K562 (cell line): ENCODE data around the gene STRA8. TPM values are rescaled to one million over a fixed set of nuclear protein-coding genes. Genes with fewer than 3 reads are reported as not detected.

Source experiments
- ATAC-seq: fragments of 200-7000 bp; cut with Tn5 transposase; 3 replicates; pipeline ENCODE4 v1.9.1; 2020; ENCODE audit warnings: moderate library complexity
- BruUV-seq: library from RNA; stranded (reverse); fragments of 400-500 nt; replicated peaks from 2 replicates; lab custom pipeline; 2021; lab: Mats Ljungman, UMichigan
- CTCF ChIA-PET: fragments of 300-600 bp; formaldehyde crosslinking; extraction: SDS; loops from one replicate; lab custom pipeline; 2021; ENCODE audit warnings: low intra/inter-chr PET ratio; lab: Yijun Ruan, JAX
- POLR2A ChIA-PET: fragments of 300-600, 350-650 bp; sonication (Branson Sonifier 250); formaldehyde crosslinking; extraction: SDS; loops from one replicate; lab custom pipeline; 2021; ENCODE audit warnings: antibody characterized with exemption, inconsistent platforms; lab: Yijun Ruan, JAX
- DNase-seq, 4 experiments: peaks; one replicate each; pipeline versions ENCODE4 v3.0.0 to v3.0.0-alpha.2; 2011 to 2018; ENCODE audit warnings: low spot score in 3 of 4, mixed read lengths in 3 of 4; ENCODE audit errors: extremely low read depth in 1 of 4
- FAIRE-seq: peaks from 2 replicates; lab custom pipeline; 2011; peaks lifted over from hg19 to GRCh38; lab: Jason Lieb, UNC
- H2AFZ ChIP-seq: 2 replicates; pipeline ENCODE4 v1.6.0; 2011; ENCODE audit warnings: low read depth, low read length, control low read depth, inconsistent platforms
- H3K27ac ChIP-seq: fragments of 200-600 bp; 3 replicates; pipeline ENCODE4 v1.8.0; 2011; ENCODE audit warnings: low read depth, mild to moderate bottlenecking, control low read depth, inconsistent platforms, low read length, moderate library complexity, mixed read lengths; ENCODE audit errors: extremely low read depth
- H3K27me3 ChIP-seq, 2 experiments: fragments of 300-600 bp in 1 of 2; 2 replicates in 1 of 2; 3 replicates in 1 of 2; pipeline versions ENCODE4 v1.6.0 to v1.8.0; 2011; ENCODE audit warnings: inconsistent platforms in 2 of 2, low read length in 2 of 2, mild to moderate bottlenecking in 1 of 2, mixed read lengths in 1 of 2, moderate library complexity in 1 of 2; ENCODE audit not compliant: control insufficient read depth in 2 of 2, insufficient read depth in 2 of 2
- H3K36me3 ChIP-seq: fragments of 300-600 bp; 3 replicates; pipeline ENCODE4 v1.8.0; 2011; ENCODE audit warnings: mild to moderate bottlenecking, low read length, inconsistent platforms; ENCODE audit not compliant: control insufficient read depth, insufficient read depth
- H3K4me1 ChIP-seq, 2 experiments: fragments of 200-600 bp in 1 of 2; replicated peaks in 1 of 2; 2 replicates in 1 of 2; 3 replicates in 1 of 2; pipeline versions ENCODE4 v1.5.1 to v1.8.0; 2011; ENCODE audit warnings: inconsistent platforms in 2 of 2, low read length in 2 of 2, mild to moderate bottlenecking in 1 of 2, mixed read lengths in 1 of 2, moderate library complexity in 1 of 2; ENCODE audit not compliant: control insufficient read depth in 2 of 2, insufficient read depth in 2 of 2
- H3K4me2 ChIP-seq: 2 replicates; pipeline ENCODE4 v1.6.1; 2011; ENCODE audit warnings: low read length, control low read depth, inconsistent platforms, mixed read lengths; ENCODE audit not compliant: insufficient read depth
- H3K4me3 ChIP-seq: fragments of 200-600 bp; sonication (generic), shearing (Covaris generic); 2 replicates; pipeline ENCODE4 v1.5.1; 2016; ENCODE audit warnings: control low read depth, inconsistent platforms
- H3K79me2 ChIP-seq: fragments of 200-600 bp; 3 replicates; pipeline ENCODE4 v1.8.0; 2011; ENCODE audit warnings: low read length, inconsistent platforms; ENCODE audit not compliant: control insufficient read depth, insufficient read depth
- H3K9ac ChIP-seq, 2 experiments: 2 replicates each; pipeline versions ENCODE4 v1.6.0 to v1.6.1; 2011; ENCODE audit warnings: low read depth in 2 of 2, low read length in 2 of 2, control low read depth in 1 of 2, inconsistent platforms in 1 of 2, mild to moderate bottlenecking in 1 of 2, mixed read lengths in 1 of 2; ENCODE audit not compliant: insufficient read depth in 1 of 2
- H3K9me1 ChIP-seq: one replicate; pipeline ENCODE4 v1.6.0; 2011; ENCODE audit warnings: inconsistent platforms, mild to moderate bottlenecking, low read length, moderate library complexity; ENCODE audit not compliant: control insufficient read depth, insufficient read depth
- H3K9me3 ChIP-seq: replicated peaks from 2 replicates; pipeline ENCODE4 v1.5.1; 2011; ENCODE audit warnings: low read depth, low read length, inconsistent platforms; ENCODE audit not compliant: control insufficient read depth, insufficient read depth
- H4K20me1 ChIP-seq: replicated peaks from 2 replicates; pipeline ENCODE4 v1.6.1; 2011; ENCODE audit warnings: low read length, inconsistent platforms, mixed read lengths; ENCODE audit not compliant: control insufficient read depth, insufficient read depth
- PKNOX1 ChIP-seq: fragments of 450-650 bp; IDR thresholded peaks from 2 replicates; pipeline ENCODE4 v1.6.1; 2016
- USF1 ChIP-seq: sonication (generic); formaldehyde crosslinking; IDR thresholded peaks from 2 replicates; pipeline ENCODE4 v1.9.0; 2022; ENCODE audit warnings: mild to moderate bottlenecking, missing genetic modification reagents
- WGBS: fragments of 100-300 bp; shearing (Covaris generic); methylation state at CpG from one replicate; pipeline ENCODE4 v1.1.6; 2016; ENCODE audit warnings: low coverage, mixed read lengths; ENCODE audit not compliant: insufficient coverage; ENCODE audit errors: missing lambda C conversion rate; 5-methylcytosine and 5-hydroxymethylcytosine counted together
- in situ Hi-C: fragments of 300-500 bp; cut with MboI; formaldehyde crosslinking; loops from 4 replicates; pipeline ENCODE4 v1.15.0; 2018; ENCODE audit warnings: inconsistent platforms, mixed read lengths
- intact Hi-C: fragments of 100-400 bp; cut with micrococcal nuclease; formaldehyde crosslinking; loops from 2 replicates; pipeline ENCODE4 v1.14.2; 2022
- polyA plus RNA-seq, 8 experiments: library from polyadenylated mRNA; depleted of rRNA in 4 of 8; stranded (reverse) in 5 of 8; unstranded in 3 of 8; fragments of >200 nt; fragmentation: Nextera tagmentation in 2 of 8; fragmentation: Illumina TruSeq in 1 of 8; extraction: Ambion mirVana in 2 of 8; extraction: Trizol in 1 of 8; gene quantifications; 2 replicates each; pipeline versions ENCODE4 v1.2.1 to v1.2.3, GENCODE V29; 2011 to 2014; ENCODE audit warnings: inconsistent platforms in 1 of 8, missing spikeins in 1 of 8
- total RNA-seq, 7 experiments: library from RNA; depleted of rRNA in 6 of 7; stranded (reverse); fragments of >200 nt in 6 of 7; fragmentation: Illumina TruSeq in 2 of 7; extraction: Trizol in 2 of 7; gene quantifications; 2 replicates each; pipeline versions ENCODE4 v1.2.1 to v1.2.3, GENCODE V29; 2011 to 2021; ENCODE audit warnings: low replicate concordance in 1 of 7

STRA8 gene
- total and polyA plus RNA-seq, 9 of the 15 experiments (the other 6 are each of a cell fraction or from before 2014, with no cell fraction given): not detected

GRCh38 chr7:135207406-135208101 is 26.1 kb upstream of the STRA8 start:
- peaks cover 15% of the 10 kb centered on the region; the same call in 2 of the 3 replicates for H3K36me3 ChIP-seq
- in situ Hi-C loops: no loop called here
- WGBS: 66% methylated on average over 8 of the region's 8 CpGs
- intact Hi-C loops: no loop called here
- H3K9ac ChIP-seq: no peak overlapping the region; a peak in 1 of 4 replicates
- BruUV-seq: no TSS peak
- H3K9me3 ChIP-seq: no peaks in the 10 kb centered on the region
- ChIA-PET CTCF (no interaction called here), POLR2A (interaction anchor here (3.6 kb wide), 1 partner anchor 11 kb away, joined by 20 read pairs; no protein-coding TSS in a partner anchor)
- peaks cover 16 to 27% of the 10 kb centered on the region in 2 experiments for H3K4me1 ChIP-seq
- ATAC-seq (no peak), DNase-seq (no peak), FAIRE-seq (no peak)
- H4K20me1 ChIP-seq: no peaks in the 10 kb centered on the region
- no peaks in the 10 kb centered on the region; a peak in 1 of 5 replicates for H3K27me3 ChIP-seq
- no peak overlapping the region for H3K27ac ChIP-seq
- peak; percentile 33; the same call in 1 of the 2 replicates for TF ChIP-seq PKNOX1
- no peak; the same call in 1 of the 2 replicates for TF ChIP-seq USF1
- no peak overlapping the region; the same call in 1 of the 2 replicates for H3K4me2 ChIP-seq
- H2AFZ ChIP-seq: no peak overlapping the region
- H3K4me3 ChIP-seq: no peak overlapping the region
- H3K9me1 ChIP-seq: no peaks in the 10 kb centered on the region
- no peaks in the 10 kb centered on the region for H3K79me2 ChIP-seq
